Subcutaneous preadipocyte (primary cell): ENCODE results near the gene BMP6. TPM values are rescaled to one million over a fixed set of nuclear protein-coding genes. Genes with fewer than 3 reads are reported as not detected.

Source experiments
- total RNA-seq: library from RNA; depleted of rRNA; stranded (reverse); fragments of >200 nt; gene quantifications from 2 replicates; pipeline ENCODE4 v1.2.3, GENCODE V29; 2012

The BMP6 gene
- 1.1 and 4.7 TPM in 2 replicates for total RNA-seq

GRCh38 chr6:7725849-7726415, at the start of gene BMP6:
TSS of gene BMP6 (plus strand) at chr6:7726099. CDS start at chr6:7726956, 857 bp downstream.

GRCh38 chr6:7910654-7911344, 184.9 kb downstream of the BMP6 start, which contains the start of gene TXNDC5:
TSS of gene TXNDC5 (minus strand) at chr6:7910788. CDS start at chr6:7910776, 12 bp downstream.

Other genes starting within 250 kb of the BMP6 start
- under 0.01 TPM in 2 replicates for gene DSP, start 184.4 kb upstream of the BMP6 start, total RNA-seq
- gene SNRNP48, start 135.9 kb upstream of the BMP6 start, total RNA-seq, result 12.1 and 15.6 TPM in 2 replicates
- 218 and 360 TPM in 2 replicates for gene TXNDC5, start 184.7 kb downstream of the BMP6 start, total RNA-seq